Skin of body (tissue), 2 donors: ENCODE measurements around the gene SMARCA2. TPM values are rescaled to one million over a fixed set of nuclear protein-coding genes. Genes with fewer than 3 reads are reported as not detected.

Source experiments
- DNase-seq: peaks from one replicate; lab custom pipeline; 2025; lab: John Stamatoyannopoulos, UW
- total RNA-seq: library from RNA; depleted of rRNA; stranded (reverse); fragments of >200 nt; gene quantifications from one replicate; pipeline ENCODE4 v1.2.3, GENCODE V29; 2014

The SMARCA2 gene
- total RNA-seq, 1 donor from 2014 or later, result 180 TPM

GRCh38 chr9:2169035-2169434, 153.9 kb downstream of the SMARCA2 start:
- no peak for DNase-seq

- DNase-seq, result peak; percentile 9
Measured at GRCh38 chr9:2170722-2171121, 155.6 kb downstream of the SMARCA2 start.

- no peak for DNase-seq
Measured at GRCh38 chr9:2173170-2173569, 158.0 kb downstream of the SMARCA2 start.

- DNase-seq, result no peak
Measured at GRCh38 chr9:2173861-2174260, 158.7 kb downstream of the SMARCA2 start.

- no peak for DNase-seq
Measured at GRCh38 chr9:2174306-2174705, 159.2 kb downstream of the SMARCA2 start.

- no peak for DNase-seq
Measured at GRCh38 chr9:2174911-2175310, 159.8 kb downstream of the SMARCA2 start.

GRCh38 chr9:2177121-2177520, 162.0 kb downstream of the SMARCA2 start:
- DNase-seq, result no peak

GRCh38 chr9:2178034-2178734, 163.0 kb downstream of the SMARCA2 start:
- DNase-seq, result no peak

- DNase-seq, result no peak
Measured at GRCh38 chr9:2179567-2179966, 164.4 kb downstream of the SMARCA2 start.

- peak; percentile 37 for DNase-seq
Measured at GRCh38 chr9:2180154-2180553, 165.0 kb downstream of the SMARCA2 start.

- DNase-seq, result no peak
Measured at GRCh38 chr9:2180704-2181103, 165.6 kb downstream of the SMARCA2 start.

- no peak for DNase-seq
Measured at GRCh38 chr9:2181792-2182191, 166.6 kb downstream of the SMARCA2 start.

GRCh38 chr9:2190939-2191608, 175.9 kb downstream of the SMARCA2 start:
- DNase-seq, result no peak

- no peak for DNase-seq
Measured at GRCh38 chr9:2191609-2191972, 176.4 kb downstream of the SMARCA2 start.

- peak; percentile 7 for DNase-seq
Measured at GRCh38 chr9:2192356-2192979, 177.3 kb downstream of the SMARCA2 start.

GRCh38 chr9:2193552-2193951, 178.4 kb downstream of the SMARCA2 start:
- no peak for DNase-seq

GRCh38 chr9:2195211-2195610, 180.1 kb downstream of the SMARCA2 start:
- no peak for DNase-seq

- no peak for DNase-seq
Measured at GRCh38 chr9:2196757-2197156, 181.6 kb downstream of the SMARCA2 start.

GRCh38 chr9:2198956-2199635, 183.9 kb downstream of the SMARCA2 start:
- DNase-seq, result no peak

GRCh38 chr9:2199999-2200796, 185.1 kb downstream of the SMARCA2 start:
- no peak for DNase-seq

GRCh38 chr9:2208465-2208864, 193.3 kb downstream of the SMARCA2 start:
- DNase-seq, result no peak
